Astrocyte of the spinal cord (primary cell): ENCODE measurements around the gene SELENOV.
A peak's percentile ranks its signal among the peaks of the same experiment; 100 is the strongest.

Experiments used
- DNase-seq: peaks from one replicate; pipeline ENCODE4 v3.0.0; 2011; ENCODE audit warnings: low read depth, low spot score
- H3K4me3 ChIP-seq: 2 replicates; pipeline ENCODE4 v1.5.1; 2011; ENCODE audit warnings: low read depth, mild to moderate bottlenecking, low read length, moderate library complexity
- in situ Hi-C: cut with HindIII; loops from 2 replicates; pipeline ENCODE4 v1.10.0; 2017; ENCODE audit warnings: low sequenced_read_pairs
- TF ChIP-seq, protein P1 (sequence below): IDR thresholded peaks from 2 replicates; pipeline ENCODE4 v1.5.1; 2012; ENCODE audit warnings: low read depth, mild to moderate bottlenecking, low read length, inconsistent platforms

The SELENOV gene

DNA sequence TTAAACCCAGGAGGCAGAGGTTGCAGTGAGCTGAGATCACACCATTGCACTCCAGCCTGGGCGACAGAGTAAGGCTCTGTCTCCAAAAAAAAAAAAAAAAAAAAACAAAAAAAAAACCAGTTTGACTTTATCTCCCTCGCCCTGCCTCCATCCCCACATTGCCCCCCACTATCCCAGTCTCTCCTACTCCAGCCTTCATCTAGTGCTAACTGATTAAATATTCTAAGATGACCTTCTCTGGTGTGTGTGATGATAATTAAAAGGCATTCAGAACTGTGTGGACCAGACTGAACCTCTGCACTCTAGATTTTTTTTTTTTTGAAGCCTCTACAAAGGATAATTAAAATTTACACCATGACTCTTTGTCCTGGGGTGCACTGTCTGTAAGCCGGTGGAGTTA is 22.2 kb upstream of the SELENOV start:
- in situ Hi-C loops, result no loop called here
- no peak overlapping the region for H3K4me3 ChIP-seq
- TF ChIP-seq, protein P1, sequence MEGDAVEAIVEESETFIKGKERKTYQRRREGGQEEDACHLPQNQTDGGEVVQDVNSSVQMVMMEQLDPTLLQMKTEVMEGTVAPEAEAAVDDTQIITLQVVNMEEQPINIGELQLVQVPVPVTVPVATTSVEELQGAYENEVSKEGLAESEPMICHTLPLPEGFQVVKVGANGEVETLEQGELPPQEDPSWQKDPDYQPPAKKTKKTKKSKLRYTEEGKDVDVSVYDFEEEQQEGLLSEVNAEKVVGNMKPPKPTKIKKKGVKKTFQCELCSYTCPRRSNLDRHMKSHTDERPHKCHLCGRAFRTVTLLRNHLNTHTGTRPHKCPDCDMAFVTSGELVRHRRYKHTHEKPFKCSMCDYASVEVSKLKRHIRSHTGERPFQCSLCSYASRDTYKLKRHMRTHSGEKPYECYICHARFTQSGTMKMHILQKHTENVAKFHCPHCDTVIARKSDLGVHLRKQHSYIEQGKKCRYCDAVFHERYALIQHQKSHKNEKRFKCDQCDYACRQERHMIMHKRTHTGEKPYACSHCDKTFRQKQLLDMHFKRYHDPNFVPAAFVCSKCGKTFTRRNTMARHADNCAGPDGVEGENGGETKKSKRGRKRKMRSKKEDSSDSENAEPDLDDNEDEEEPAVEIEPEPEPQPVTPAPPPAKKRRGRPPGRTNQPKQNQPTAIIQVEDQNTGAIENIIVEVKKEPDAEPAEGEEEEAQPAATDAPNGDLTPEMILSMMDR, result no peak
- no peak for DNase-seq

DNA sequence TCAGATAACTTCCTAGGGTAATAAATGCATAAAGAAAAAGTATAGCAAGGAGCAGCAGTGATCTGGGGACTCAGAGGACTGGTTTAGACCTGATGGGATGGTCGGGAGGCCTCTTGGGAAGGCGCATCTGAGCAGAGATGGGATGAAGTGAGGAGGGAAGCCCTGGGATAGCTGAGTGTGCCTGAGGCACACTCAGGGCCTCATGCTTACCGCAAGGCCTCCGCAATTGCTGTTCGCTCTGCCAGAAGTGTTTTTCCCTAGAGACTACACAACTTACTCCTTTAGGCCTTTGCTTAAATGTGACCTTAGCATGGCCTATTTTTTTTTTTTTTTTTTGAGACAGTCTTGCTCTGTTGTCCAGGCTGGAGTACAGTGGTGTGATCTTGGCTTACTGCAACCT is 20.3 kb upstream of the SELENOV start:
- TF ChIP-seq, protein P1, result no peak
- H3K4me3 ChIP-seq, result no peak overlapping the region
- in situ Hi-C loops, result no loop called here
- no peak for DNase-seq

DNA sequence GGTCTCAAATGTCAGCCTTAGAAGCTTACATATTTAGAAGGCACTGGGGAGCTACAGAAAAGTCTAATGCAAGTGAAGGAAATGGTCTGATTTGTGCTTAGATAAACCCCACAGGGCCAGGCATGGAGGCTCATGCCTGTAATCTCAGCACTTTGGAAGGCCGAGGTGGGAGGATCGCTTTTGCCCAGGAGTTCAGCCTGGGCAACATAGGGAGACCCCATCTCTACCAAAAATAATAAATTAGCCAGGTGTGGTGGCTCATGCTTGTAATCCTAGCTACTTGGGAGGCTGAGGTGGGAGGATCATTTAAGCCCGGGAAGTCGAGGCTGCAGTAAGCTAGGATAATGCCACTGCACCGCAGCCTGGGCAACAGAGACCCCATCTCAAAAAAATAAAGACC is 18.9 kb upstream of the SELENOV start:
- in situ Hi-C loops, result no loop called here
- no peak for DNase-seq
- TF ChIP-seq, protein P1, result no peak
- no peak overlapping the region for H3K4me3 ChIP-seq

DNA sequence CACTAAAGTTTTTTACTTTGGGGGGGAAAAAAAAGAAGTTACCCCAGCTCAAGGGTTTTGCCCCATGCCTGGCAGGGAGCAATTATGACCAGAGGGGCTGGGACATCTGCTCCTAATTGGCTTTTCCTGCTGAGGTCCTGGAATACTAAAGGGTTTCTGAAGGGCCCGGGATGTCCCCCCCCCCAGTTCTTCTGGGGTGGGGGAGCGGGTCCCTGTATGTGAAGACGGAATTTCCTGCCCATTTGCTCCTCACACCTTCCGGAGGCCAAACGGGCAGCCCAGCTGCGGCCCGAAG is 17.3 kb upstream of the SELENOV start:
- in situ Hi-C loops, result no loop called here
- peak overlapping the region; percentile 10 for H3K4me3 ChIP-seq
- no peak for DNase-seq
- TF ChIP-seq, protein P1, result no peak

DNA sequence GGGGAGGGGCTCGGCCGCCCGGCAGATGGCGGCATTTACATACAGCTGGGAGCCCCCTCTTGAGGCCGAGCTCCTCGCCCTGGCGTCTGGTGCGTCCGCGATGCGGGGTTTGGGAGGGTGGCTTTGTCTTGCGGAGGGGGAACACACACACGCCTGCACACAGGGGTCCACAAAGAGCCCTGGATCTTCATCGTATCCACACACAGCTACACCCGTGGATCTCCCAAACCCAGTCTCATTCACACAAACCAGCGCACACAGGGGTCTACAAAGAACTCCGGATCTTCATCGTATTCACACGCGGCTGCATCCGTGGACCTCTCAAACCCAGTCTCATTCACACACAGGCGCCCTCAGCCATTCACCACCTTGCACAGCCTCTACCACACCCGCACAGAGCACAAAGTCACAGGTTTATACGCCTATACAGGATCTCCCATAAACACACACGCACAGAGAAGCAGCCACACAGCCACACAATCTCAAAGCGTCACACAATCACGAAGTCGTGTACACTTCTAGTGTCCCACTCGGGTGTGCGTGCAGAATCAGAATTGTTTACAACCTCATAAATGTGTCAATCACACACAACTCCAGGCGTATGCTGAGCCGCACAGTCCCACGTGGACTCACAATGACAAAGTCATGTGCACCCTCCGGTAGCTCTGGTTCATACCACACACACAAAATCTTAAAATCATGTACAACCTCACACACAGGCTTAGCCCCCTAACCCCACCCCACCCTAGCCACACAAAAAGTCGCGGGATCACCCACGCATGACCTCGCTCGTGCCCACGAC is 16.7 kb upstream of the SELENOV start:
- peak; percentile 34 for DNase-seq
- peak overlapping the region; percentile 10 for H3K4me3 ChIP-seq
- TF ChIP-seq, protein P1, result peak; percentile 64

DNA sequence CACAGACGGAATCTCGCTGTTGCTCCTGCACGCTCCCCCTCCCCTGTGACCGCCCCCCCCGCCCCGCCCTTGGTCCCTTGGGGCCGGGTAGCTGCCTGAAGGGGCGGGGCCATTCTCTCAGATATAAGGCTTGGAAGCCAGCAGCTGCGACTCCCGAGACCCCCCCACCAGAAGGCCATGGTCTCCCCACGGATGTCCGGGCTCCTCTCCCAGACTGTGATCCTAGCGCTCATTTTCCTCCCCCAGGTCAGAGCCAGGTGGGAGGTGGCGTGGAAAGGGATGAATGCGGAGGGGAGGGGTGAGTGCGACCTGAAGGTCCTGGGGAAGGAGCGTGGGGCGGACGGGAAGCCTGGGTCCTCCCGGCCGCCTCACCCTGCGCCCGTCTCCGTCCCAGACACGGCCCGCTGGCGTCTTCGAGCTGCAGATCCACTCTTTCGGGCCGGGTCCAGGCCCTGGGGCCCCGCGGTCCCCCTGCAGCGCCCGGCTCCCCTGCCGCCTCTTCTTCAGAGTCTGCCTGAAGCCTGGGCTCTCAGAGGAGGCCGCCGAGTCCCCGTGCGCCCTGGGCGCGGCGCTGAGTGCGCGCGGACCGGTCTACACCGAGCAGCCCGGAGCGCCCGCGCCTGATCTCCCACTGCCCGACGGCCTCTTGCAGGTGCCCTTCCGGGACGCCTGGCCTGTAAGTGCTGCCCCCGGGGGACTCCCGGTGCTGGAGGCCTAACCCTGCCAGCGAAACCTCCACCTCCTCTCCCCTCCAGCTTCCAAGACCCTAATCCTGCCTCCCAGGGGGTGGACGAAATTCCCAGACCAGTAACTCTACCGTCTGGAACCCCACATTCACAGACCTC is 15.9 kb upstream of the SELENOV start, which contains the start of gene DLL3:
Gene DLL3, plus strand, starts transcription at position 150 of the 845 bp plus-strand sequence. Its CDS starts 28 bp downstream, at position 178.
- no peak for DNase-seq
- peak within 1 kb of the TSS; percentile 10 for H3K4me3 ChIP-seq
- TF ChIP-seq, protein P1, result no peak
- in situ Hi-C loops, result no loop called here

More for the DNA sequence above, 16.7 kb upstream of the SELENOV start:
- in situ Hi-C loops, result no loop called here
